Measurements from ENCODE around the gene PRDM16. TPM values are rescaled to one million over a fixed set of nuclear protein-coding genes. Genes with fewer than 3 reads are reported as not detected.

The PRDM16 gene
- total RNA-seq, 1 experiment from 2014 or later, result 22.3 TPM

- intact Hi-C loops (cut with micrococcal nuclease; ENCODE audit: unreplicated experiment), result no loop called here
- POLR2A ChIA-PET, result no interaction called here
- Histone ChIP-seq H3K9me3 (ENCODE audit: control insufficient read depth, insufficient read depth, low read depth, low read length) (no peaks in the 10 kb centered on the region), H3K4me1 (ENCODE audit: control insufficient read depth, insufficient read depth, low read length) (no peaks in the 10 kb centered on the region; the same call in 1 of the 2 replicates), H3K27ac (ENCODE audit: low read length) (no peak overlapping the region), H3K36me3 (ENCODE audit: control insufficient read depth, insufficient read depth, low read length) (no peaks in the 10 kb centered on the region), H3K4me3 (ENCODE audit: low read depth in 2 of 2, low read length in 2 of 2) (no peak overlapping the region), H3K27me3 (ENCODE audit: control insufficient read depth, insufficient read depth, low read length) (no peaks in the 10 kb centered on the region)
- in situ Hi-C loops (cut with HindIII; ENCODE audit: low pct_unique_long_range_greater_than_20kb, low sequenced_read_pairs), result no loop called here
- BruUV-seq (replicated peaks), result no TSS peak
- no peak for ATAC-seq
- TF ChIP-seq TCF7L2 (IDR thresholded peaks at IDR 0.05; ENCODE audit: low read depth, low read length), result no peak
- TF ChIP-seq REST (IDR thresholded peaks at IDR 0.05; ENCODE audit: insufficient read depth in 1 of 2, low read depth in 2 of 2, low read length in 1 of 2), result no peak
- no peak for TF ChIP-seq CTCF (IDR thresholded peaks at IDR 0.05)
- no peak for TF ChIP-seq SIN3A (IDR thresholded peaks at IDR 0.05; ENCODE audit: borderline replicate concordance, insufficient read depth, low read depth, low read length)
- DNase-seq (ENCODE audit: low read depth, low spot score), result no peak
- CTCF ChIA-PET, result interaction anchor here (0.6 kb wide), 1 partner anchor 52 kb away, joined by 4 read pairs; no protein-coding TSS in a partner anchor
Observed at GRCh38 chr1:3377166-3377565, 308.2 kb downstream of the PRDM16 start.

- in situ Hi-C loops (cut with HindIII; ENCODE audit: low pct_unique_long_range_greater_than_20kb, low sequenced_read_pairs), result no loop called here
- no peak overlapping the region for H3K4me3 ChIP-seq (ENCODE audit: low read depth in 2 of 2, low read length in 2 of 2)
- H3K27me3 ChIP-seq (ENCODE audit: control insufficient read depth, insufficient read depth, low read length), result no peaks in the 10 kb centered on the region
- no peak overlapping the region for H3K27ac ChIP-seq (ENCODE audit: low read length)
- BruUV-seq (replicated peaks), result no TSS peak
- H3K9me3 ChIP-seq (ENCODE audit: control insufficient read depth, insufficient read depth, low read depth, low read length), result no peaks in the 10 kb centered on the region
- H3K4me1 ChIP-seq (ENCODE audit: control insufficient read depth, insufficient read depth, low read length), result no peaks in the 10 kb centered on the region; the same call in 1 of the 2 replicates
- CTCF ChIA-PET, result interaction anchor here (0.6 kb wide), 1 partner anchor 53 kb away, joined by 4 read pairs; no protein-coding TSS in a partner anchor
- H3K36me3 ChIP-seq (ENCODE audit: control insufficient read depth, insufficient read depth, low read length), result no peaks in the 10 kb centered on the region
- intact Hi-C loops (cut with micrococcal nuclease; ENCODE audit: unreplicated experiment), result no loop called here
- DNase-seq (ENCODE audit: low read depth, low spot score) (no peak), ATAC-seq (0 out of 2 replicates have a peak, but pooled peaks have one; percentile 6)
- POLR2A ChIA-PET, result no interaction called here
- TF ChIP-seq SIN3A (IDR thresholded peaks at IDR 0.05; ENCODE audit: borderline replicate concordance, insufficient read depth, low read depth, low read length) (no peak), TCF7L2 (IDR thresholded peaks at IDR 0.05; ENCODE audit: low read depth, low read length) (no peak), REST (IDR thresholded peaks at IDR 0.05; ENCODE audit: insufficient read depth in 1 of 2, low read depth in 2 of 2, low read length in 1 of 2) (no peak), CTCF (IDR thresholded peaks at IDR 0.05) (no peak), POLR2AphosphoS5 (IDR thresholded peaks at IDR 0.05; ENCODE audit: low read depth, low read length) (no peak)
Observed at GRCh38 chr1:3377604-3378279, 308.7 kb downstream of the PRDM16 start.
